RCC 7860 (cell line): Measurements from ENCODE around the gene RGS6.
"Not testable (repeated sequence)": the region's sequence is repeated elsewhere in the genome, so short reads cannot be mapped to it uniquely, and the experiment has no call there.

Experiments
- DNase-seq: peaks from one replicate; pipeline ENCODE4 v3.0.0-alpha.2; 2015; ENCODE audit warnings: low spot score
- FAIRE-seq: peaks from 2 replicates; lab custom pipeline; 2012; peaks lifted over from hg19 to GRCh38; lab: Jason Lieb, UNC

RGS6 gene

GRCh38 chr14:71932229-71932981 is at the start of gene RGS6:
Gene RGS6, plus strand, starts transcription at chr14:71932429.
- FAIRE-seq: no peak

GRCh38 chr14:71883094-71883493 is 49.1 kb upstream of the RGS6 start:
- FAIRE-seq: no peak
- DNase-seq: no peak

More at GRCh38 chr14:71932229-71932981, at the start of gene RGS6:
- no peak for DNase-seq

- FAIRE-seq (no peak), DNase-seq (no peak)
These were observed 46.9 kb upstream of the RGS6 start for GRCh38 chr14:71885301-71885700.

- DNase-seq, FAIRE-seq: not testable (repeated sequence)
These were observed 44.4 kb upstream of the RGS6 start for GRCh38 chr14:71887802-71888201.

GRCh38 chr14:71890541-71890940 is 41.7 kb upstream of the RGS6 start:
- DNase-seq (no peak), FAIRE-seq (no peak)

GRCh38 chr14:71891185-71891584 is 41.0 kb upstream of the RGS6 start:
- DNase-seq (no peak), FAIRE-seq (no peak)

- DNase-seq: no peak
- FAIRE-seq: no peak
These were observed 40.3 kb upstream of the RGS6 start for GRCh38 chr14:71891970-71892369.

GRCh38 chr14:71905031-71905430 is 27.2 kb upstream of the RGS6 start:
- no peak for DNase-seq
- no peak for FAIRE-seq

- no peak for FAIRE-seq
- DNase-seq: no peak
These were observed 26.4 kb upstream of the RGS6 start for GRCh38 chr14:71905860-71906259.

- no peak for DNase-seq
- FAIRE-seq: no peak
These were observed 24.3 kb upstream of the RGS6 start for GRCh38 chr14:71907793-71908515.

- FAIRE-seq (no peak), DNase-seq (no peak)
These were observed 20.6 kb upstream of the RGS6 start for GRCh38 chr14:71911669-71912068.

- FAIRE-seq: no peak
- no peak for DNase-seq
These were observed 18.9 kb upstream of the RGS6 start for GRCh38 chr14:71913342-71913741.

GRCh38 chr14:71918955-71919354 is 13.3 kb upstream of the RGS6 start:
- DNase-seq: no peak
- no peak for FAIRE-seq

GRCh38 chr14:71923513-71923912 is 8.7 kb upstream of the RGS6 start:
- FAIRE-seq (no peak), DNase-seq (no peak)

- no peak for DNase-seq
- FAIRE-seq: no peak
These were observed 569 bp upstream of the RGS6 start for GRCh38 chr14:71931492-71932228.

GRCh38 chr14:71933001-71933587 is 865 bp downstream of the RGS6 start:
- FAIRE-seq (no peak), DNase-seq (no peak)

- not testable (repeated sequence) for FAIRE-seq, DNase-seq
These were observed 6.0 kb downstream of the RGS6 start for GRCh38 chr14:71938273-71938672.

GRCh38 chr14:71939344-71939743 is 7.1 kb downstream of the RGS6 start:
- not testable (repeated sequence) for DNase-seq, FAIRE-seq

- FAIRE-seq, DNase-seq: not testable (repeated sequence)
These were observed 8.3 kb downstream of the RGS6 start for GRCh38 chr14:71940500-71940899.

GRCh38 chr14:71941616-71942015 is 9.4 kb downstream of the RGS6 start:
- not testable (repeated sequence) for FAIRE-seq, DNase-seq
